CD4-positive, CD25-positive, alpha-beta regulatory T cell (primary cell): ENCODE data around the gene MAD2L1BP. TPM values are rescaled to one million over a fixed set of nuclear protein-coding genes. Genes with fewer than 3 reads are reported as not detected.

Experiments
- ATAC-seq, 2 donors: fragments of 150-1000 bp; cut with Tn5 transposase; one replicate each; pipeline ENCODE4 v1.10.0; 2021; ENCODE audit warnings: low read depth in 2 of 2, moderate number of reproducible peaks in 2 of 2, moderate library complexity in 1 of 2
- DNase-seq, 3 donors: peaks; one replicate each; pipeline versions ENCODE4 v3.0.0 to v3.0.0-alpha.2; 2012 to 2022; ENCODE audit warnings: mixed read lengths in 1 of 3
- H3K27ac ChIP-seq: one replicate; pipeline ENCODE4 v1.7.0; 2013; ENCODE audit warnings: mild to moderate bottlenecking, low read length; ENCODE audit not compliant: insufficient read depth, poor library complexity, severe bottlenecking
- H3K27me3 ChIP-seq: one replicate; pipeline ENCODE4 v1.7.0; 2013; ENCODE audit warnings: low read length; ENCODE audit not compliant: control insufficient read depth, insufficient read depth
- H3K36me3 ChIP-seq: one replicate; pipeline ENCODE4 v1.7.0; 2013; ENCODE audit warnings: mild to moderate bottlenecking, low read length, moderate library complexity; ENCODE audit not compliant: control insufficient read depth, insufficient read depth
- H3K4me1 ChIP-seq: 2 replicates; pipeline ENCODE4 v1.7.0; 2013; ENCODE audit warnings: mild to moderate bottlenecking, low read length; ENCODE audit not compliant: insufficient read depth, control insufficient read depth, poor library complexity, severe bottlenecking
- H3K4me3 ChIP-seq: one replicate; pipeline ENCODE4 v1.7.0; 2013; ENCODE audit warnings: low read depth, mild to moderate bottlenecking, low read length, moderate library complexity
- H3K9me3 ChIP-seq, 2 experiments: 1 replicate in 1 of 2; 2 replicates in 1 of 2; pipeline ENCODE4 v1.7.0; 2013; ENCODE audit warnings: low read length in 2 of 2, mild to moderate bottlenecking in 1 of 2, moderate library complexity in 1 of 2; ENCODE audit not compliant: control insufficient read depth in 2 of 2
- H3K27ac Mint-ChIP-seq, 3 donors: one replicate each; pipeline ENCODE4 v1.8.0; 2020 to 2022; ENCODE audit warnings: mild to moderate bottlenecking in 3 of 3, mixed read lengths in 3 of 3, moderate library complexity in 2 of 3
- H3K27me3 Mint-ChIP-seq: one replicate; pipeline ENCODE4 v1.8.0; 2022; ENCODE audit warnings: mild to moderate bottlenecking, mixed read lengths
- H3K36me3 Mint-ChIP-seq: one replicate; pipeline ENCODE4 v1.8.0; 2020; ENCODE audit warnings: mixed read lengths
- H3K4me1 Mint-ChIP-seq, 4 donors: one replicate each; pipeline ENCODE4 v1.8.0; 2020 to 2022; ENCODE audit warnings: mixed read lengths in 4 of 4, mild to moderate bottlenecking in 1 of 4
- H3K4me3 Mint-ChIP-seq, 4 donors: one replicate each; pipeline ENCODE4 v1.8.0; 2020 to 2022; ENCODE audit warnings: mild to moderate bottlenecking in 4 of 4, mixed read lengths in 4 of 4, moderate library complexity in 3 of 4
- H3K9me3 Mint-ChIP-seq, 7 donors: one replicate each; pipeline ENCODE4 v1.8.0; 2020 to 2022; ENCODE audit warnings: mixed read lengths in 7 of 7, mild to moderate bottlenecking in 3 of 7, moderate library complexity in 2 of 7
- polyA plus RNA-seq, 4 donors: library from polyadenylated mRNA; unstranded; fragments of 300-500 nt; fragmentation: Illumina TruSeq; gene quantifications; one replicate each; pipeline ENCODE4 v1.2.3, GENCODE V29; 2021
- total RNA-seq: library from RNA; stranded (reverse); gene quantifications from one replicate; pipeline ENCODE4 v1.2.3, GENCODE V29; 2022

MAD2L1BP gene
- total and polyA plus RNA-seq, 5 donors from 2014 or later = 24.8 to 38.6 (median 29.7) TPM

DNA sequence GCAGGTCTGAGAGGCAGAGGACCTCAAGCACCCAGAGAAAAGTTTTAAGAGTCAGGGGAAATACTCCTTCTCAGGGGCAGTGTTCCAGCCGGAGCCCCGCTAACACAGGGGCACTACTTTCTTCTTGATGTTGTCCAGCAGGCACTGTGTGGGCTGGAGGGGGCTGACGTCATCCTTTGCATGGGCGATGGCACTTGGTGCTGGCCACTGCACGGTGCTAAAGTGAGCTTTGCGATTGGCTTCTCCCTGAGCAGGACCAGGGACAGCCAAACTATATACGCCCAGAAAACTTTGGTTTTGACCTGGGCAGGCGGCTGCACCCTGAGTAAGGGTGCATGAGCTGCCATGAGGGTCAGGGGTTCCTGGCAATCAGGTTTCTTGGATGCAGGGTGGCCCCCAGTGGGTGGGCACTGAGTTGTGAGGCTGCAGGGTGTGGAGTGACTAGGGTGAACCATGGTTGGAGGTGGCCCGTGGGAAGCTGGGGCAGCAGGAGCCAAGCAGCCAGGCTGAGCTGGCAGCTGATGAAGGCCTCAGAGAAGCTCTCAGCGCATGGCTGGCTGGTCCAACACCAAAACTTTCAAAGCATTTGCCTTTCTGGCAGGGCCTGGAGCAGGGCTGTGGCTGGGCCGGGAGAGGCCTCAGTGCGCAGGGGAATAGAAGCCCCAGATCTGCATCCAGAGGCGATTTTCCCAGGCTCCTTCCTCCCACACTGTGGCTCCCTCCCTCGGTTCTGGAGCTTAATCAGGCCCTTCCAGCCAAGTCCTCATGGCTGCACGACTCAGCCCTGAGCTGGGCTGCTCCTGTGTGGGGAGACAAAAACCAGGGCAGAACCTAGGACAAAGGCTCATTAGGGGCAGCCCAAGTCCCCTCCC, 33.6 kb downstream of the MAD2L1BP start:
- Histone ChIP-seq H3K4me3 (no peak overlapping the region), H3K36me3 (peaks cover 30% of the 10 kb centered on the region), H3K4me1 (peaks cover 13% of the 10 kb centered on the region), H3K27ac (no peak overlapping the region), H3K9me3 (no peaks in the 10 kb centered on the region), H3K27me3 (no peaks in the 10 kb centered on the region)
- Mint-ChIP-seq H3K4me3 (no peak overlapping the region), H3K27me3 (no peaks in the 10 kb centered on the region), H3K27ac (peak overlapping the region in 2 of 3 donors; percentile 29 to 42), H3K36me3 (no peaks in the 10 kb centered on the region), H3K4me1 (peaks cover 0 to 23% (median 13%) of the 10 kb centered on the region in 4 donors), H3K9me3 (no peaks in the 10 kb centered on the region)
- no peak for ATAC-seq
- no peak for DNase-seq

DNA sequence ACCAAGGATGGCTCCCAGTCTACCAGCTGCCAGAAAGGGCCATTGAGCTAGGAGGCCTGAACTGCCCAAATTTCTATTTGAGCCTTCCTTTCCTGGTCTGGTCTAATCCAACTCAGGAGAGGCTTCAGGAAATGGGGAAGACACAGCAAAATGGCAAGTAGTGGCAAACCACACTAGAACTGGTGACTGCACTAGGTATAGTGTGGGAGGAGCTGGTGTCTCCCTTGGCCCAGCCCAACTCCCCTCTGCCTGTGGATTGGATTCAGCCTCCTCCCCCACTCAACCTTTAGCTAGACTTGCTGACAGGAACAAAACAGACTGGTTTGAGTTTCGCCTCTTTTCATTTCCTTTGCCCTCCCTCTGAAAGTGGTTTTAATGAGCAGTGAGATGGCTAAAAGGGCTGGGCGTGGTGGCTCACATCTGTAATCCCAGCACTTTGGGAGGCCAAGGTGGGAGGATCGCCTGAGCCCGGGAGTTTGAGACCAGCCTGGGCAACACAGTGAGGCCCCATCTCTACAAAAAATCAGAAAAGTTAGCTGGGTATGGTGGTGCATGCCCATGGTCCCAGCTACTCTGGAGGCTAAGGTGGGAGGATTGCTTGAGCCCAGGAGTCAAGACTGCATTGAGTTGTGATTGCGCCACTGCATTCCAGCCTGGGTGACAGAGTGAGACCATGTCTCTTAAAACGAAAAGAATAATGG, 34.4 kb downstream of the MAD2L1BP start:
- DNase-seq (peak in 1 of 3 donors; percentile 59), ATAC-seq (peak in 1 of 2 donors; percentile 17)
- Mint-ChIP-seq H3K36me3 (peaks cover 6% of the 10 kb centered on the region), H3K9me3 (no peaks in the 10 kb centered on the region), H3K4me3 (no peak overlapping the region), H3K27ac (peak overlapping the region in 2 of 3 donors; percentile 17 to 20), H3K4me1 (peaks cover 0 to 23% (median 13%) of the 10 kb centered on the region in 4 donors), H3K27me3 (no peaks in the 10 kb centered on the region)
- peaks cover 13% of the 10 kb centered on the region for H3K4me1 ChIP-seq
- H3K4me3 ChIP-seq = no peak overlapping the region
- H3K27me3 ChIP-seq = no peaks in the 10 kb centered on the region
- H3K36me3 ChIP-seq = peaks cover 37% of the 10 kb centered on the region
- no peaks in the 10 kb centered on the region for H3K9me3 ChIP-seq
- no peak overlapping the region for H3K27ac ChIP-seq

DNA sequence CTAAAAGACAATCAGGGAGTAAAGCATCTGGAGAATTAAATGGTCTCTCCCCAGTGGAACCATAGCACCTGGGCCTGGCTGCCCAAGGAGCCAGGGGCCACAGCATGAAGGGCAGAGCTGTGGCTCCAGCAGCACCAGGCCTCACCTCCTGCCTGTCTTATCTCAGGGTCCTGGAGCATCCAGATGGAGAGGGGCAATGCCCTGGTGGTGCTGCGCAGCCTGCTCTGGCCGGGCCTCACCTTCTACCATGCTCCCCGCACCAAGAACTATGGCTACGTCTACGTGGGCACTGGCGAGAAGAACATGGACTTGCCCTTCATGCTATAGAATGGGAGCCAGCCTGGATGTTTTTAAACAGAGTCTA, 35.0 kb downstream of the MAD2L1BP start:
- Histone ChIP-seq H3K27me3 (no peaks in the 10 kb centered on the region), H3K27ac (no peak overlapping the region), H3K9me3 (no peaks in the 10 kb centered on the region), H3K4me1 (peaks cover 13% of the 10 kb centered on the region), H3K36me3 (peaks cover 43% of the 10 kb centered on the region), H3K4me3 (no peak overlapping the region)
- no peak for DNase-seq
- Mint-ChIP-seq H3K27ac (peak overlapping the region in 2 of 3 donors; percentile 20 to 32), H3K4me1 (peaks cover 0 to 23% (median 13%) of the 10 kb centered on the region in 4 donors), H3K36me3 (peaks cover 10% of the 10 kb centered on the region), H3K27me3 (no peaks in the 10 kb centered on the region), H3K9me3 (no peaks in the 10 kb centered on the region), H3K4me3 (no peak overlapping the region)
- no peak for ATAC-seq

GRCh38 chr6:43671011-43671800, 35.6 kb downstream of the MAD2L1BP start:
- Mint-ChIP-seq H3K4me1 (peaks cover 0 to 23% (median 13%) of the 10 kb centered on the region in 4 donors), H3K36me3 (peaks cover 15% of the 10 kb centered on the region), H3K27ac (peak overlapping the region in 1 of 3 donors; percentile 59), H3K4me3 (no peak overlapping the region), H3K27me3 (no peaks in the 10 kb centered on the region), H3K9me3 (no peaks in the 10 kb centered on the region)
- Histone ChIP-seq H3K4me1 (peaks cover 13% of the 10 kb centered on the region), H3K9me3 (no peaks in the 10 kb centered on the region), H3K36me3 (peaks cover 47% of the 10 kb centered on the region), H3K27me3 (no peaks in the 10 kb centered on the region), H3K4me3 (no peak overlapping the region), H3K27ac (no peak overlapping the region)
- DNase-seq (no peak), ATAC-seq (no peak)

DNA sequence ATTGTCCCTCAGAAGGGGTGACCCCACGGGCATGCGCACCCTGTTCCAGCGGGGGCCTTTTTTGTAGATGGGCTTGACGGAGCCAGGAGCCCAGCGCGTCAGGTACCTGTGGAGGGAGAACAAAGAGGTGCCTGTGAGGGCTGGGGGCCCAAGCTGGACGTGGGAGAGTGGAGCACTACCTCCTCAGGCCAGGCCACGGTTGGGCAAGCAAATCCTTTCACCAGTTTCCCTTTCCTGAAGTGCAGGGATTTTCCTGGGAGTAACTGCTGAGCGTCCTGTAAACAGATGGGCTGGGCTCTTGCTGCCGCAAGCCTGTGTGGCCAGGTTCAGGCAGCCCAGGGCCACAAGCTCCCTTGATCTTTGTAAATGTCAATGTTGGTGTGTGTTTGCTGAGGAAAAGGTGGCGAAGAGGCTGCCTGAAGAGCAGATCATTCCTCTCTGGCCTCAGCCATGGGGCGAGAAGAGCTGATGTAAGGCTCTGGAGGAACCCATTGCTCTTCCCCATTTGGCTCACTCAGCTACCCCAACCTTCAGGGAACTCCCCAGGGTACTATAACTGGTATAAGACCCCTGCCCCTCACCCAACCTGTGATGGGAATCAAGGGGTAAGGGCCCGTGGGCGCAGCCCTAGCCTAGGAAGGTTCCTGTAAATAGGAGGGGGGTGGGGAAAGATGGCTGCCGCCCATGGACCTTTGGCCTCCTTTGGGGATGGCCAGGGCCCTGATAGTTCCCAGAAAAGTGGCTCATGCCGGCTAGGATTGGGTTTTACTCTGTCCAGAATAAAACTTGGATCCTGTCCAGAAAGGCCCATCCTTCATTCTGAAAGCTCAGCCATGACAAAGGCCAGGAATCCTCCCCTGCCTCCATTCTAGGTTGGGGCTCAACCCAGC, 36.4 kb downstream of the MAD2L1BP start:
- H3K36me3 Mint-ChIP-seq = peaks cover 15% of the 10 kb centered on the region

GRCh38 chr6:43673444-43674084, 37.9 kb downstream of the MAD2L1BP start:
- Mint-ChIP-seq H3K9me3 (no peaks in the 10 kb centered on the region), H3K27me3 (no peaks in the 10 kb centered on the region), H3K36me3 (peaks cover 23% of the 10 kb centered on the region), H3K27ac (peak overlapping the region in 1 of 3 donors; percentile 36), H3K4me3 (no peak overlapping the region), H3K4me1 (peaks cover 1 to 6% (median 5%) of the 10 kb centered on the region in 4 donors)
- Histone ChIP-seq H3K4me1 (no peaks in the 10 kb centered on the region), H3K4me3 (no peak overlapping the region), H3K9me3 (no peaks in the 10 kb centered on the region), H3K27ac (no peak overlapping the region), H3K27me3 (no peaks in the 10 kb centered on the region), H3K36me3 (peaks cover 70% of the 10 kb centered on the region)
- ATAC-seq = no peak
- DNase-seq = no peak

More for the DNA sequence above, 36.4 kb downstream of the MAD2L1BP start:
- Histone ChIP-seq H3K9me3 (no peaks in the 10 kb centered on the region), H3K27ac (no peak overlapping the region), H3K36me3 (peaks cover 55% of the 10 kb centered on the region), H3K4me3 (no peak overlapping the region), H3K4me1 (peaks cover 13% of the 10 kb centered on the region), H3K27me3 (no peaks in the 10 kb centered on the region)
- H3K4me3 Mint-ChIP-seq = no peak overlapping the region
- peaks cover 0 to 21% (median 12%) of the 10 kb centered on the region in 4 donors for H3K4me1 Mint-ChIP-seq
- no peaks in the 10 kb centered on the region for H3K27me3 Mint-ChIP-seq
- DNase-seq (no peak), ATAC-seq (no peak)
- H3K9me3 Mint-ChIP-seq = no peaks in the 10 kb centered on the region
- H3K27ac Mint-ChIP-seq = peak overlapping the region in 1 of 3 donors; percentile 38
